HL-60/S4 (cell line): Measurements from ENCODE around the gene TBC1D9B.

Experiments
- in situ Hi-C: fragments of 300-500 bp; cut with MboI; formaldehyde crosslinking; loops from 2 replicates; pipeline ENCODE4 v1.14.3; 2022; ENCODE audit warnings: low sequenced_read_pairs

The TBC1D9B gene

GRCh38 chr5:179822059-179822432 is 85.7 kb downstream of the TBC1D9B start:
- in situ Hi-C loops = loop anchor here (25.0 kb wide), 1 partner anchor 265 kb away; no protein-coding TSS in a partner anchor

GRCh38 chr5:179821298-179822058 is 86.2 kb downstream of the TBC1D9B start:
- in situ Hi-C loops = loop anchor here (25.0 kb wide), 1 partner anchor 266 kb away; no protein-coding TSS in a partner anchor

- in situ Hi-C loops = loop anchor here (25.0 kb wide), 1 partner anchor 267 kb away; no protein-coding TSS in a partner anchor
These were observed 87.0 kb downstream of the TBC1D9B start, which contains the start of gene SQSTM1 for GRCh38 chr5:179820483-179821297. Gene SQSTM1 (plus strand): TSS chr5:179820905. CDS start chr5:179820937, 32 bp downstream.

DNA sequence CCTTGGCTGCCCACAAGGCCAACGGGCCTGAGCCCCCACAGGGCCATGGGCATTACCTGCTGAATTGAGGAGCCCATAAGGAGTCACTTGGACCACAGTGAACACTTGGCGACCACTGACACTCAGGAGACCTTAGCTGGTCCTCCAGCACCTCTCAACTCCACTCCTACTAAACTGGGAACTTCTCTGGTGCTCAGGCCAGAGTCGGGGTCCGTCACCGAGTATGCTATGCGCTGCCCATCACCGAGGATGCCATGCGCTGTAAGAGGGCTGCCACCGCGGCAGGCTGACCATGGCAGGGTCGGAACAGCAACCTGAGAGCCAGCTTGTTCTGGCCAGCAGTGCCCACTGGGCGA is 87.6 kb downstream of the TBC1D9B start:
- in situ Hi-C loops = loop anchor here (25.0 kb wide), 1 partner anchor 267 kb away; no protein-coding TSS in a partner anchor

- in situ Hi-C loops = loop anchor here (25.0 kb wide), 1 partner anchor 268 kb away; no protein-coding TSS in a partner anchor
These were observed 88.2 kb downstream of the TBC1D9B start for GRCh38 chr5:179819296-179820126.

GRCh38 chr5:179818746-179819295 is 88.9 kb downstream of the TBC1D9B start:
- in situ Hi-C loops = loop anchor here (25.0 kb wide), 1 partner anchor 268 kb away; no protein-coding TSS in a partner anchor

GRCh38 chr5:179817890-179818745 is 89.6 kb downstream of the TBC1D9B start:
- in situ Hi-C loops = loop anchor here (25.0 kb wide), 1 partner anchor 269 kb away; no protein-coding TSS in a partner anchor

DNA sequence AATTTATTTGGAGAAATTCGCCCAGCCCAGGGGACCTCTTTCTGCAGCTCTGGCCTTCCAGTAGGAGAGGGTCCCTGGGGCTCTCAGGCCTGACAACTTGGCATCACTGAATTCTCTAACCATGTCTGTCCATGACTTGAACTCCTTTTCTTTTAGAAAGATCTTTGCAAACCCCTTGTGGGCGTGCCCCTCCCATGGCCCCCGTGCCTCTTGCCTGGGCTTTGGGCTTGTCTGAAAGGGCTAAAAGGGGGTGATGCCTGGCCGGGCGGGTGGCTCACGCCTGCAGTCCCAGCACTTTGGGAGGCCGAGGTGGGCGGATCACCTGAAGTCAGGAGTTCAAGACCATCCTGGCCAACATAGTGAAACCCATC is 90.2 kb downstream of the TBC1D9B start:
- in situ Hi-C loops = loop anchor here (25.0 kb wide), 1 partner anchor 270 kb away; no protein-coding TSS in a partner anchor

DNA sequence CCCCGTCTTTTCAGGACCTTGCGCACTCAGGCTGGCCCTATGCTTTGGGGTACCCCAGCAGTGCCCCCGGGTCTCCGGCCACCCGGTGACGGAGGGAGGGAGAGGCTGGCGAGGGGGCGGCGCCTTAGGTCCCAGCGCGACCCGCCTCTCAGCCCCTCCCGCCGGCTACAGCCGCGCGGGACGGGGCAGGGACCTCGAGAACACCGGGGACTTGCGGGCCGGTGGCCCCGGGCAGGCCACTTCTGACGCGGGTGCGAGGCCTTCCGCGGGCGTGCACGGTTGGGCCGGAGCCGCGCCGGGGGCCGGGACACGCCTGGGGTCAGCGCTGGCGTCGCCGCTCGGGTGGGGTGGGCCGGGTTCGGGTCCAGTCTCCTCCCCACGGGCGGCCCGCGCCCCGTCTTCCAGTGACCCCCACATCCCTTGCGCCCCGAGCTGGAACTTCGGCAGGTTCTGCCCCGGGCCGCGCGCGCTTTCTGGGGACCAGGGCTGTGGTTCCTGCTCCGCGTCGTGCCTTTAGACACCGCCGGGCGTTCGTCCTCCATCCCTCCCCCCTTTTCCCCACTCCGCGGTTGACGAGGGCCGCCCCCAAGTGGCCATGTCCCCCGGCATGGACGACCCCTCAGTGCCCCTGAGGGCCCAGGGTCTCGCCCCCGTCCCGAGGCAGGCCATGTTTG is 90.8 kb downstream of the TBC1D9B start:
- in situ Hi-C loops = loop anchor here (25.0 kb wide), 1 partner anchor 270 kb away; no protein-coding TSS in a partner anchor

- in situ Hi-C loops = loop anchor here (25.0 kb wide), 1 partner anchor 271 kb away; no protein-coding TSS in a partner anchor
These were observed 91.3 kb downstream of the TBC1D9B start for GRCh38 chr5:179816401-179816795.

DNA sequence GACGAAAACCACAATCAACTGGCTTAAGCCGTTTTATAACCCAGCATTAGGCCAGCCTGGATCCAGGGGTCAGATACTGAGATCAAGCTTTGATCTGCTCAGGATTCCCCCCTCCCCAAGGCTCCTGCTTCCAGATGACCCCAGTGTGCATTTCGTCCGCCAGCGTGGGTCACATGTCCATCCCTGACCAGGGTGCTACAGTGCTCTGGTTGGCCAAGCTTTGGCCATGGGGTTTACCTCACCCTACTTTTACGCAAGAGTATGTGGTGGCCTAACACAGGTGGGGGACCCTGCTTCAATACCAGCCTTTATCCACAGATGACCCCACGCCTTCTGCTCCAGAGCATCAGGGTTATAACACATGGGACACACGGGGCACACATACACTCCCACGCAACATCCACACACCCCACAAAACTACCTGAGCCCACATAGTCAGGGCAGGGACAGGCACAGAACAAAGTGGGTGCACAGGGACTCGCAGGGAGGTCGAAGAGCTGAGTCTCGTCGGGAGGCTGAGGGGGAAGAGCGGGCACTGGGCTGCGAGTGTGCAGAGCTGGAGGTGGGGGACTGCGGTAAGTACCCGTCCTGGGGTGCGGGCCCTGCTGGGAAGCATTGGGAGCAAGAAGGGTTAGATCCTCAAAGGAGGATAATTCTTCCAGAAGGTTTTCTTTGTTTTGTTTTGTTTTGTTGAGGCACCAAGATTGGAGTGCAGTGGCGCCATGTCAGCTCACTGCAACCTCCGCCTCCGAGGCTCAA is 92.0 kb downstream of the TBC1D9B start:
- in situ Hi-C loops = loop anchor here (25.0 kb wide), 1 partner anchor 272 kb away; no protein-coding TSS in a partner anchor

- in situ Hi-C loops = loop anchor here (25.0 kb wide), 1 partner anchor 273 kb away; no protein-coding TSS in a partner anchor
These were observed 93.6 kb downstream of the TBC1D9B start for GRCh38 chr5:179814090-179814489.

DNA sequence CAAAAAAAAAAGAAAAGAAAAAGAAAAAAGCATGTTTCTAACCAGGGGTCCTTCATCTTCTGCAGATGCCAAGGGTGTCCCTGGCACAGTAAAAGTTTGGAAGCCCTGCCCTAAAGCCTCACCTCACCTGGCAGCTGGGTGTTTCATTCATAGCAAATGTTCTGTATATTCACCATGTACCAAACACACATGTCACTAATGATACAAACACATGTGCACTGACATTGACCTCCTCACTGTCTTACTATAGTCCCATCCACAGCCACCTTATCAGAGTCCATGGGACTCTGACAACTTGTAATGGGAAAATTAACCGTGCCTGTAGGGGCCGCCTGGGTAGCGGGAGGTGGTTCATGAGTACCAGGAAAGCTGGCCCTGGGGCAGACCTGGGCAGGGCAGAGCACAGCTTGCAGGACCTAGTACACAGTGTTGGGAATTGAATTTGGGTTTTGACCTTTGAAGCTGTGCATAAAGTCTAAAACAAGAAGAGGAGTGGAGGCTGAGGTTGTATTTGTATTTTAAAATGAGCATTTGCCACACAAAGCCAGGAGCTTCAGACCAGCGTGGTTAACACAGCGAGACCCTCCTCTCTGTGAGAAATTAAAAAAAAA is 94.6 kb downstream of the TBC1D9B start:
- in situ Hi-C loops = loop anchor here (25.0 kb wide), 1 partner anchor 274 kb away; no protein-coding TSS in a partner anchor

DNA sequence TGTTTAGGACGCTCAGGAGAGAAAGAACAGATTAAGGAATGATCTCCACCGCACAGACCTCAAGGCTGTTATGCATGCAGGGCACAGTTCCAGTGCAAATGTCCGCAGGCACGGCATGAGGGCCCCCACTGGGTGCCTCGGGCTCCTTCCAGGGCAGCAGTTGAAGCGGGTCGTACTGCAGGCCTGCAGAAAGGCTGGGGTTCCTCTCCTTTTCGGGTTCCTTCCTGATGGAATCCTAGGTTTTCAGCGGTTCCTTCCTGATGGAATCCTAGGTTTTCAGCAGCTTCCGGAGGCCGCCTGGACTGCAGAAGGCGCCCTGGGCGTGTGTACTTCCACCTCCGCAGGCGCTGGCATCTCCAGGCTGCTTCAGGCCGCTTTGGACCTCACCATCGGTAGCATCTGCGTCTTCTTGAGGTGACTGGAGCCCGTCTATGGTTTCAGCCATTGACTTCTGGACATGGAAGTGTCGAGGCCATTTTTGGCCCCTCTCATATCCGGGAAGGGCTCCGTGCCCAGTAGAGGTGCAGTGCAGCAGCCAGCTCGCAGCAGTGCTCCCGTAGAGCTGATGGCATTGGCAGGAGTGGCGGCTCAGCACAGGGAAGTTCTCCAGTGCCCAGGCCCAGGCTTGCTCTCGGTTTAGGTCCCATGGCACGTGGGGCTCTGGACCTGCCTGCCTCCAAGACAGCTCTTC is 95.4 kb downstream of the TBC1D9B start:
- in situ Hi-C loops = loop anchor here (25.0 kb wide), 1 partner anchor 275 kb away; no protein-coding TSS in a partner anchor
